GM11168 (cell line): ENCODE data around the gene MYBBP1A.

Experiments
- in situ Hi-C: fragments of 300-500 bp; cut with MboI; formaldehyde crosslinking; loops from one replicate; pipeline ENCODE4 v1.12.0; 2022; ENCODE audit warnings: low sequenced_read_pairs; ENCODE audit not compliant: unreplicated experiment

The MYBBP1A gene

GRCh38 chr17:4554441-4554996 is 665 bp downstream of the MYBBP1A start:
- in situ Hi-C loops, result no loop called here

- in situ Hi-C loops, result no loop called here
Measured at GRCh38 chr17:4553669-4554068, 1.5 kb downstream of the MYBBP1A start.

GRCh38 chr17:4551796-4552525 is 3.2 kb downstream of the MYBBP1A start:
- in situ Hi-C loops, result no loop called here

- in situ Hi-C loops, result no loop called here
Measured at GRCh38 chr17:4551141-4551540, 4.0 kb downstream of the MYBBP1A start.

GRCh38 chr17:4550534-4551039 is 4.6 kb downstream of the MYBBP1A start:
- in situ Hi-C loops, result no loop called here

GRCh38 chr17:4549781-4550533 is 5.2 kb downstream of the MYBBP1A start:
- in situ Hi-C loops, result no loop called here

- in situ Hi-C loops, result no loop called here
Measured at GRCh38 chr17:4548721-4549531, 6.3 kb downstream of the MYBBP1A start.

GRCh38 chr17:4548061-4548461 is 7.1 kb downstream of the MYBBP1A start:
- in situ Hi-C loops, result no loop called here

- in situ Hi-C loops, result no loop called here
Measured at GRCh38 chr17:4547118-4547906, 7.9 kb downstream of the MYBBP1A start.

- in situ Hi-C loops, result no loop called here
Measured at GRCh38 chr17:4545217-4545951, 9.8 kb downstream of the MYBBP1A start.

GRCh38 chr17:4544951-4545216 is 10.3 kb downstream of the MYBBP1A start:
- in situ Hi-C loops, result no loop called here

- in situ Hi-C loops, result no loop called here
Measured at GRCh38 chr17:4544135-4544950, 10.8 kb downstream of the MYBBP1A start.

GRCh38 chr17:4543557-4544026 is 11.6 kb downstream of the MYBBP1A start:
- in situ Hi-C loops, result no loop called here

- in situ Hi-C loops, result no loop called here
Measured at GRCh38 chr17:4542726-4543191, 12.4 kb downstream of the MYBBP1A start.

- in situ Hi-C loops, result no loop called here
Measured at GRCh38 chr17:4542003-4542725, 13.0 kb downstream of the MYBBP1A start.

GRCh38 chr17:4541328-4542002 is 13.7 kb downstream of the MYBBP1A start:
- in situ Hi-C loops, result no loop called here
